ENCODE measurements around the gene PDLIM3.

- TF ChIP-seq CTCF (IDR thresholded peaks at IDR 0.05) (no peak), POLR2A (IDR thresholded peaks at IDR 0.05) (no peak)
Observed at GRCh38 chr4:185479507-185479971, 55.8 kb downstream of the PDLIM3 start.
